GM12874 (cell line): ENCODE data around the gene MINDY4B.

ENCODE experiments used
- TF ChIP-seq, protein P1 (sequence below): IDR thresholded peaks from 2 replicates; pipeline ENCODE4 v1.5.1; 2011; ENCODE audit warnings: low read depth, mild to moderate bottlenecking, control low read depth, low read length, moderate library complexity; ENCODE audit not compliant: insufficient read depth

The MINDY4B gene

DNA sequence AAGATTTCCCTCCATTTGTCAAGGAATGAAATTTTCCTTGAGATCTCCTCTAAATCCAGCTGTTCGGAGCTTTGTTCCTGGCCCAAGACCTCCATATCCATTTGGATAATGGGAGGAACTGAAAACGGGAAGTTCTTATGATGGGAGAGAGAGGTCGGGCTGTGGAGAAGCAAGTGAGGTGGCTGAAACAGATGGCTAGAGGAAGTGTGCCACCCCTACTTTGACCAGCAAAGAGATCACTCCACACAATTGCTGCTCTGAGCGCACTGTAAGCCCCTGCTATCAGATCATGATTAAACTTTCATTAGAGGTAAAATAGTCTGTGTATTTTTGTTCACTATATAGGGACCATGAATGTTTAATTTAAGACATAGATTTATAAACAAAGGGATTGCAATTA, at the start of gene MINDY4B:
Gene MINDY4B, minus strand, starts transcription at position 101 of the 400 bp plus-strand sequence. Its CDS starts 0 bp downstream, at position 101.
- TF ChIP-seq, protein P1, sequence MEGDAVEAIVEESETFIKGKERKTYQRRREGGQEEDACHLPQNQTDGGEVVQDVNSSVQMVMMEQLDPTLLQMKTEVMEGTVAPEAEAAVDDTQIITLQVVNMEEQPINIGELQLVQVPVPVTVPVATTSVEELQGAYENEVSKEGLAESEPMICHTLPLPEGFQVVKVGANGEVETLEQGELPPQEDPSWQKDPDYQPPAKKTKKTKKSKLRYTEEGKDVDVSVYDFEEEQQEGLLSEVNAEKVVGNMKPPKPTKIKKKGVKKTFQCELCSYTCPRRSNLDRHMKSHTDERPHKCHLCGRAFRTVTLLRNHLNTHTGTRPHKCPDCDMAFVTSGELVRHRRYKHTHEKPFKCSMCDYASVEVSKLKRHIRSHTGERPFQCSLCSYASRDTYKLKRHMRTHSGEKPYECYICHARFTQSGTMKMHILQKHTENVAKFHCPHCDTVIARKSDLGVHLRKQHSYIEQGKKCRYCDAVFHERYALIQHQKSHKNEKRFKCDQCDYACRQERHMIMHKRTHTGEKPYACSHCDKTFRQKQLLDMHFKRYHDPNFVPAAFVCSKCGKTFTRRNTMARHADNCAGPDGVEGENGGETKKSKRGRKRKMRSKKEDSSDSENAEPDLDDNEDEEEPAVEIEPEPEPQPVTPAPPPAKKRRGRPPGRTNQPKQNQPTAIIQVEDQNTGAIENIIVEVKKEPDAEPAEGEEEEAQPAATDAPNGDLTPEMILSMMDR = no peak

DNA sequence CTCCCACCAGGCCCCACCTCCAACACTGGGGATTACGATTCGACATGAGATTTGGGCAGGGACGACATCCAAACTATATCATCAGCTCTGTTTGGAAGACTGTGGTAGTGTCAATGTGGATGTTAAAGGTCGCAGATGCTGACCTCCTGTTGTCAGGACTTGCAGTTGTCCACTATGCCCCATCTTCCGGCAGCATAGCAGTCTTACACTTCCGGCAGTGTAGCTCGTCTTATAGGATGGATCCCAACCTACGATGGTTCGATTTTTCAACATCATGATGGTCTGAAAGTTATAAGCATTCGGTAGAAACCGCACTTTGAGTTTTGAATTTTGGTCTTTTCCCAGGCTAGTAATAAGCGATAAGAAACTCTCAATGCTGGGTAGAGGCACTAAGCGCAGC, 46.7 kb upstream of the MINDY4B start:
- TF ChIP-seq, protein P1 = no peak

DNA sequence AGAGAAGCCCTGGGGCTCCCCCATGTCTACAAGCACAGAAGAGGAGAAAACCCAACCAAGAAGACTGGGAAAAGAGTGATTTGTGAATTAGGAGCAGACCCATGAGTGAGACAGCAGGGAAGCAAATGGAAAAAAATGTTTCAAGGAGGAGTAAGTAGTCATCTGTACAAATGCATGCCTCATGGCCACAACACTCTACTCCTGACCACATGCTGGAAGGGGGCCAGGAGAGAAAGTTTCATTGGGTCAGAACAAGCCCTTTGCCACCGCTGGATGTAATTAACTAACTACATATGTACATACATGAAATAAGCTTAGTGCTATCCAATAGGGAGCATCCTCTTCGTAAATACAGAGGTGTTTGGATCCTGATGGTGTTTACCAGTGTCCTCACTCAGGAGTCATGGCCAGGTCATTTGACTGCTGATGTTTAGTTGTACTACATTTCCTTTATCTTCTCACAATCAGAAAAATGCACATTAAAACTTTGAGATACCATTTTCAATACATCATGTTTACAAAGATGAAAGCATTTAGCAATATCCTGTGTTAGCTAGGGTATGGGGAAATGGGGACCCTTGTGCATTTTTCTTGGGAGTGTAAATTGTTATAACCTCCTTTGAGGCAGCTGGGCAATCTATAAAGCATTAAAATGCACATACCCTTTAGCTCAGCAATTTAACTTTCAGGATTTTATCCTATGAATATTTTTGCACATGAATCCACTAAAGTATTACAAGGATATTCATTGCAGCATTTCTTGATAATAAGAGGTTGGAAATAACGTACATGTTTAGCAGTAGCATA, 40.2 kb upstream of the MINDY4B start:
- TF ChIP-seq, protein P1 = no peak

DNA sequence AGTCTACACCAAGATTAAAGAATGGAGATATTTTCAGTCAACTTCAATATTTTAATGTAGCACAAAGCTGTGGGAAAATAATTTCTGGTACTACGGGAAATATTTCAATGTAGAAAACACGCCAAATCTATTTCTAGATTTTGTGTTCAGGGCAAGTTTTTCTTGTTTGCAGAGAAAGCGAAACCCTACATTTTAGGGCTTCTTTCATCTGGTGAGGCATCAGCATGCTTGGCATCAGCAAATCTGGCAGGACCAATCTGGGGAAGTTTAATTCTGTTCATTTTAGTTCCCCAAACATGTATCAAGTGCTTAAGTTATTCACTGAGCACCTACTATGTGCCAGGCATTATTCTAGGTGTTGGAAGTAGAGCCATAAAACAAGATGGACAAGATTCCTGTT, 37.0 kb upstream of the MINDY4B start:
- TF ChIP-seq, protein P1 = no peak

DNA sequence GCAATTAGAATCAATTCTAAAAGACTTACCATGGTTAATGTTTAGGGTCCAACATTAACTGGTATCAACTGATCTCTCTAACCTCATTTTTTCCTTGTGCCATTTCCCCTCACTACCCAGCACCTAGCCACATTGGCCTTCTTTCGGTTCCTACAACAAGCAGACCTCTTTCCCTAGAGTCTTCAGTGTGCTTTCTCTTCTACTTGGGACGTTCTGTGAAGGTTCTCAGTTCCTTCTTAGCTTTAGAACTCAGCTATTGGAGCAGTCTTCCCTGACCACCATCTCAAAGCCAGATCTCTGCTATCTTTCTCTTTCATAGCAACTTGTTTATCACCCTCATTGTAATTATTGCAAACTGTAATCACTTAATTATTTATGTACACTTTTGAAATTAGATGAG, 31.5 kb upstream of the MINDY4B start:
- TF ChIP-seq, protein P1 = no peak

DNA sequence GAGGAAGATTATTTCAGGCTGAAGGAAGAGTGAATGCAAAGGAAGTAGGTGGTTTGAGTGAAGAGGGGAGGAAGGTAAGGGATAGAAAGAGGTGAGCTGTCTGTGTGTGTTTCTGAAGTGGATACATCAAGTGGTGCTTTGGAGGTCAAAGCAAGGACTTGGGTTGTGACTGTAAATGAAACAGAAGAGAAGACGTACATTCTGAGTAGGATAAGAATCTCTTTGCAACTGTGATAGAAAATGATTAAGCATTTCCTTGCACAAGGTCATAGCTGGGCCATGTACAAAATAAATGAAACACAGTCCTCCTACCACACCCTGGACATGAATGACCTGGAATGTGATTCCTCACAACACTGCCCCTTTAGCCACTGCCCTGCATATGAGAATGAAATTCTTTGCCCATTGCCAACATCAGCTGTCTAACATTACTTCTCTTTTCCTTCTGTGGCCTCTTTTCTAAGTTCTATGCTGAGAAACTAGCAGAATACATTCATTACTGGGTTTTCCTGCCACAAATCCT, 28.3 kb upstream of the MINDY4B start:
- TF ChIP-seq, protein P1 = no peak

DNA sequence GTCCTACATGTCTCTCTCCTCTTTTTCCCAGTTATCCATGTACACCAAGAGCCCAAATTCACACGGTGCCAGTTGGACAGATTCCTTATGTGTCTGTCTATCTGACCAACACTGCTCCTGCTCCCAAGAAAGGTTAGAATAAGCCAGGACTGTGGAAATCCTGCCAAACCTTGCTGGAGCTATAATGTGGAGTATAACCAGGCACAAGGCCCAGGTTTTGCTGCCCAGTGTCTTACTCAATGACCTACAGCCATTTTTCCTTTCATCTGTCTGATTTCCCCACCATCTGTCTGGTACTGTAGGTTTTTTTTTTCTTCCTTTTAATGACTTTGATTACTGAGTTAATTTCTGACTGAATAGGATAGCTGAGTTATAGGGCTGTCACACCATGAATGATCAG, 26.5 kb upstream of the MINDY4B start:
- TF ChIP-seq, protein P1 = no peak
